DMS 273 treated with DMSO at 0.1 percent for 48 hours (cell line): Measurements from ENCODE around the gene RTN4IP1.
"Not testable (repeated sequence)": the region's sequence is repeated elsewhere in the genome, so short reads cannot be mapped to it uniquely, and the experiment has no call there.

Experiments
- DNase-seq: peaks from one replicate; lab custom pipeline; 2025; lab: John Stamatoyannopoulos, UW

The RTN4IP1 gene

DNA sequence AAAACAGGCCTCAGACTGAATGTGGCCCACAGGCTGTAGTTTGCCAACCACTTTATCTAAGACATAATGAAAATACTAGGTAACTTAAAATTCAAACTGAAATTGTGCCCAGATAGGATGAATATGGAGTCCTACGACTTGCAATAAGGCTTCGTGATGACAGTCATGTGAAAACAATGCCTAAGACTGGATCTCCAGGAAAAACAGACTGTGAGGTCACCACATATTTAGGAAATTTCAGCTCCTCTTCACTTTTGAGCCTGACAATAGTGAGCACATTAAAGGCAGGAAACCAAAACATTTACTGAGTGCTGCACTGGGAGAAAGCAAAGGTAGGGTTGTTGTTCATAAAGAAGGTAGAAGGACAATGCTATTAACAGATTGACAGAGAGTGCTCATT is 50.0 kb downstream of the RTN4IP1 start:
- no peak for DNase-seq

DNA sequence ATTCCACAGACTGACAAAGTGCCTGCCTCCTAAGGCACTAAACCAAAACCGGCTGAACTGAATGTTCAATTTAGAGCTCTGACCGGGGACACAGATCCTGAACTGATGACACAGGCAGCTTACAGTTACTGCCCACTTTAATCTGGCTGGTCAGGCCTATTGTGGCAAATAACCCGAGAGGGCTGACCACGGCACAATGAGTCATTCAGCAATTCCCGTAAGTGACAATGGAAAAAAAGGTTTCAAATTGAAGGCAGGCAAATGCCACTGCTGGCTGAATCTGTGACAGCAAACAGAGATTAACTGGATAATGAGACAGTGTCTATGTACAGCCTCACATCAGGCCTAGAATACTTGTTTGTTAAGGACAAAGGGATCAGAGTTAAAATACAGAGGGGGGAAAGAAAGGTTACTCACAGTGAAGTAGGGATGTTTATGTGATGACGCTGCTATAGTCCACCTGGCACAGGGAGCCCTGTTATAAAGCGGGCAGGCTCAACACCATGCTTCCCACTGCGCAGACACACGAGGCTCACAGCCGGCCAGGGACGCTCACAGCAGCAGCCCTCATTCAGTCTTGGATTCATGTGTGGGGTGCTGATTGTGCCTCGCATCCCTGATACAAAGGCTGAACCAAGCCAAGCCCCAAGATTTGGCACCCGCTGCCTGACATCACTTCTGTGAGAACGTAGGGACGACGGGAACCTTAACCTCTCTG is 54.4 kb downstream of the RTN4IP1 start:
- DNase-seq: no peak

DNA sequence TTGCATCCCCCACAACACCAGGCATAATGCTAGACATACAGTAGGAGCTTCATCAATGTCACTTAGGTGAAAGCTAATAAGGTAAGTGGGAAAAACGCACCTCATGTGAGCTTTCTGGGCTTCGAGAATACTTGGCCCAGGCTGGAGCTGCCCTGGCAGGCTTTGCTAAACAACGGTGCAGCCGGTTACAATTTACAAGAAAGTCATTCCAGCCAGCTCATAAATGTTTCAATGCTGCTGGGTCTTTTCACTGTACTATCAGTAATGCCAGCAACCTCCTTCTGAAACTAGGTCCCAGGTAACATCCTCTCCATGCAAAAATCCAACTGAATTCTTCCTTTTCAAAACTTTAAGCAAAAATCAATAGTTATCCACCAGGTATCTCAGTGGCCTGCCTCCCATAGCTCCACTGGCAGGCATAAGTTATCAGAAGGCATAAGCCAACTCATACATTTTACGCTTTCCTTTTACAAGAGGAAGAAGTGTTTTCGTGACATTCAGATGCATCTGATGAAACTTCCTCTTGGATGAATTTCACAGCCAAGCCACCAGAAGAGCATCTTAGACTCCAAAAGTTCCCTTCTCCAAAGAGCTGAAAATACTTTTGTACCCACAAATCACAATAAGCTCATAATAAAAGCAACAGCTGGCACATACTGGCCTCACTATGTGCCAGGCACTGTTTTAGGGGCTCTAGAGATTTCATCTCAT is 56.3 kb downstream of the RTN4IP1 start:
- no peak for DNase-seq

DNA sequence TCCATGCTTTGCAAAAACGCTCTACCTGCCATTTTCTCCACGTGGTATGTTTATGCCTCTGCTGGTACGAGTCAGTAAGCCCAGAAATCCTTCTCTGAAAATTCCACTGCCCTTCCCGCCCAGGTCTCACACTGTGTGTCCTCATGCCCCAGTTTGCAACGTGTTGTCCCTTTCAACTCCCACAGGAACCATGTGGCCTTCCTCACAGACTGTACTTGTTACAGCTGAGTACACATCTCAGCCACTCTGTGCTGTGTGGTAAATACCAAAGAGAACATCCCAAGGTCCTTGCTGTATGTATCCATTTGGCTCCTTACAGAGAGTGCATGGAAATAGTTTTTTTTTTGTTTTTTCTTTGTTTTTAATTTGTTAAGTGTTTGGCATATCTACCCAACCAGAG is 56.9 kb downstream of the RTN4IP1 start:
- no peak for DNase-seq

DNA sequence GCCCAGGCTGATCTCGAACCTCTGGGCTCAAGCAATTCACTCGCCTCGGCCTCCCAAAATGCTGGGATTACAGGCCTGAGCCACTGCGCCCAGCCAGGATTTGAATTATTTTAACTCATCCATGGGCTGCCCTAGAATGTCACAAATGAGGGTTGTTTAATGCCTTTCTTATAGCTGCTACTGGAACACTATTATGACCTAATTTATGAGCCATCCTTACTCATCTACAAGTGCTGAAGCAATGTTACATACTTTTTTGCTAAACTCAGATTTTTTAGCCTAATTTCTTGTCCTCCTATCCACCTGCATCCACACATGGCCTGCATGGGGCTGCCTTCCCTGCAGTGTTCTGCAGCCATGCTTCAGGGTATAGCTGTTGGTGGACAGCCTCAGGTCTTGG is 59.9 kb downstream of the RTN4IP1 start:
- DNase-seq: no peak

DNA sequence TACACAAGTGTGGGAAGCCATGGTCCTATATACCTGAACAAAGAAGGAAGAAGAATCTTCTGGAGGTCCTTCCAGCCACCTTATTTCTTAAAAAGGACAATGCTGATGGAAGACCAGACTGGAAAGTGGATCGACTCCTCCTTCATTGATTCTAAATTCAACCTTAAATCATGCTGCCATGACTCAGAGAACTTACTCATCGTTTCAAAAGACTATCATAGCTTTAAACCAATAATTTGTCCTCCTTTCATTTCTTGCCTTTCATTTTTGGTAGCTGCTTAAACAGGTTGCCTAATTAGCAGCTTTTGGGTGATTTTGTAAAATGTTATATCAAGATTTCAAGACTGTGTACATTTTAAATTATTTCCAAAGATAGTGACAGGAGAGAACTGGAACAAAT is 60.8 kb downstream of the RTN4IP1 start:
- DNase-seq: no peak

DNA sequence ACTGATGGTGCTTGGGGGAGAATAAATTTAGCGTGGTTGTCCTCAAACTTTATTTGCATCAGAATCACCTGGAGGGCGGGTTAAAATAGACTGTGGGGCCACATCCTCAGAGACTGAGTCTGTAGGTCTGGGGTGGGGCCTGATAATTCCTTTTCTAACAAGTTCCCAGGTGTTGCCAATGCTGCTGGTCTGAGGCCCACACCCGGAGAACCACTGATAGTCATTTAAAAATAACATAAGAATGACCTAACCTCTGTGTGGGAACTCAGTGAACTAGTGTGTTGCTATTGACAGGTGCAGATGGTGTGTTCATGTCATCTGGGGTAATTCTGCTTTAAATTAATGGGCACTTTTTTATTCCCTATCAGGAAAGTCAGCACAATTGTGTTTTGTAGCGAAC is 64.8 kb downstream of the RTN4IP1 start:
- no peak for DNase-seq

DNA sequence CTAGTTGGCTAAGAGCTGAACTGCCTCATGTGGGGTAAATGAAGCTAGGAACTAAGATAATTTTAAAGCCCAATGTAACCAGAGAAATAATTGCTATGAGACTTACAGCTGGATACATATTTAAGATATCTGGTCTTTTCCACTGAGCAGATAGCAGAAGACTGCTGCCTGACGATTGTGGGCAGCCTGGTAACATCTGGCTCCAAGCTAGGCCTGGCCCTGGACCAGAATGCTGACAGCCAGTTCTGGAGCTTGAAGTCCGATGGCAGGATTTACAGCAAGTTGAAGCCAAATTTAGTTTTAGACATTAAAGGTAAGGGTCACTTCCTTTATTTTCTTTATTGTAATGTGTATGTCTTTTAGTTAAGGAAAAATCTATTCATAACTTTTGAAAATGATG is 65.7 kb downstream of the RTN4IP1 start:
- no peak for DNase-seq

DNA sequence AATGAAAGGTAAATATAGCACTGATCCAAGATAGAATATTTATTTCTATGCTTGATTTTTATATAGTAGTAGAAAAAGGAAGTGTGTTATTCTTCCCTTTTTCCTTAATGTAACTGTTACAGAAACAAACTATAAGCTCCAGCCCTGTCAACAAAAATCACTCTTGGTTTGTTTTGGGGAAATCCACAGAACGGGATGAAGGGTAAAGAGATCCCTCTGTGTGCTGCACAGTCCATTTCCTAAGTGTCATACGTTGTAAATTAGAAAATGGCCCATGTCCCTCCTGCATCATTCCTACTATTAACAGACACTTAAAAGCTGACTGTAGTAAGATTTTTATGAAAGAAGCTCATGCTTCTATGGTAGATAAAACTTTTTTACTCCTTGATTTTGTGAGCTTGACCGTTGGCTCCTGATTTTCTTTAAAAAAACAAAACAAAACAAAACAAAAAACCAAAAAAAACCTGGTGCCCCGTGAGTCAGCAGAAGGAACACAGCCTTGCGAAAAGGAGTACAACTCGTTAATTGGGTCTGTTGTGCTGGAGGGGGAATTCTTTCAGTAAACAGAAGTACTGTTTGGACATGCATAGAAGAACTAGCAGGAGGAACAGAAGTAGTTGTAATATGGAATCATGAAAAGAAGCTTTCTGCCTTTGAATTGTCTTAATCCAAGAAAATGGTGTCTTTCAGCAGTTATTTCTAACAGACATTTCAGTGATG is 67.5 kb downstream of the RTN4IP1 start:
- no peak for DNase-seq

DNA sequence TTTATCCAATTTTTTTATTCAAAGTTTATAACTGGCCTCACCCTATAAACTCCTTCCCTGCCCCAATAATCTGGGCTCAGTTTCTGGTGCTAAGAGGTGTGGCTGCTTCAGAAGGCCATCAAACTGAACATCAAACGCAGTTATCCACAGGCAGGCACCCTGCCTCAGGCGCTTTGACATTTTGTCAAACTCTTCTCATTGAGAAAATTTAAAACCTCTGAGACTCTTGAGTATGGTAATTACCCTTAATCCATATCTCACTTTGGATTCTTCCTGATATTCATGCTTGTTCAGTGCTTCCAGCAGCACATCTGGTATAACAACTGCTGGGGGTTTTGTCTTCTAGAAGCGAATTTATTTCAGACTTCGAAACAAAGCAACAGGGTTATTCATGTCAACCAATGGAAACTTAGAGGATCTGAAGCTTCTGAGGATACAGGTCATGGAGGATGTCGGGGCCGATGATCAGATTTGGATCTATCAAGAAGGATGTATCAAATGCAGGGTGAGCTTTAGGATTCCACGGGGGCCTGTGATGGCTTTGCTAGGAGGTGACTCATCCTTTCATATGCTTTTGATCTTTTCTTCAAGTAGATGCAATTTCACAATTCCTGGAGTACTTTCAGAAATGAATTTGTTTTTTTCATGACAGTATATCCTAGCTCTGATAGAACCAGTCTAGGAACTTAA is 68.2 kb downstream of the RTN4IP1 start:
- DNase-seq: no peak

DNA sequence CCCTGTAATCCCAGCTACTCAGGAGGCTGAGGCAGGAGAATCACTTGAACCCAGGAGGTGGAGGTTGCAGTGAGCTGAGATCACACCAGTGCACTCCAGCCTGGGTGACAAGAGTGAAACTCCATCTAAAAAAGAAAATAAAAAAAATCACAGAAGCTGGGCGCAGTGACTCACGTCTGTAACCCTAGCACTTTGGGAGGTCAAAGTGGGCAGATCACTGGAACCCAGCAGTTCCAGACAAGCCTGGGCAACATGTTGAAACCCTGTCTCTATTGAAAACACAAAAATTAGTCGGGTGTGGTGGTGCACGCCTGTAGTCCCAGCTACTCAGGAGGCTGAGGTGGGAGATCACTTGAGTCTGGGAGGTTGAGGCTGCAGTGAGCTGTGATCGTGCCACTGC is 69.6 kb downstream of the RTN4IP1 start:
- DNase-seq: not testable (repeated sequence)

DNA sequence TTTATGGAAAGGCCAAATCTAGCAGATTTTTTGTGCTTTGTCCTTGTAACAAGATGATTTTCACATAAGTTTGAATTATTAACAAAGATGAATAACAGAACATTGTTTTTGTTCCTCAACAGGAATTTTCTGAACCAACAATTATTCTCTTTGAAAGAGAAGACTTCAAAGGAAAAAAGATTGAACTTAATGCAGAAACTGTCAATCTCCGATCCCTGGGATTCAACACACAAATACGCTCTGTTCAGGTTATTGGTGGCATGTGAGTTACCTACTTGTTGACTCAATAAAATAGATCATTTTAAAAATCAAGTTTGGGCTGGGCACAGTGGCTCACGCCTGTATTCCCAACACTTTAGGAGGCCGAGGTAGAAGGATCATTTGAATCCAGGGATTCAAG is 70.9 kb downstream of the RTN4IP1 start:
- DNase-seq: no peak

DNA sequence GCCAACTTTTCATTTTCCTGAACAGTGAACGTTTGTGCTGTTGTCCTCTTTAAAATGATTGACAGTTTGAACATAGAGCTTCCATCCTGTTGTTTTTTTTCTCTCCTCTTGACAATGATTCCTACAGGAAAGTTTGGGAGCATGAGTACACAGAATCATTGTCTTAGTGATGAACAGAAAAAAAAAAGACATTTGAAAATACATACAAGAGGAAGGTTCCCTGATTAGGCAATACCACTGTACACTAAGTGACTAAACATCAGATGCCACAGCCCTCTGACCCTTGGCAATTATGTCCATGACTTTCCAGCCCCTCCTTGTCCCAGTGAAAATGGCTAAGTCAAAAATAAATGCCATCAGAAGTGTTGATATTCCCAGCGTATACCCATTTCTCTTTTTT is 71.5 kb downstream of the RTN4IP1 start:
- DNase-seq: no peak

DNA sequence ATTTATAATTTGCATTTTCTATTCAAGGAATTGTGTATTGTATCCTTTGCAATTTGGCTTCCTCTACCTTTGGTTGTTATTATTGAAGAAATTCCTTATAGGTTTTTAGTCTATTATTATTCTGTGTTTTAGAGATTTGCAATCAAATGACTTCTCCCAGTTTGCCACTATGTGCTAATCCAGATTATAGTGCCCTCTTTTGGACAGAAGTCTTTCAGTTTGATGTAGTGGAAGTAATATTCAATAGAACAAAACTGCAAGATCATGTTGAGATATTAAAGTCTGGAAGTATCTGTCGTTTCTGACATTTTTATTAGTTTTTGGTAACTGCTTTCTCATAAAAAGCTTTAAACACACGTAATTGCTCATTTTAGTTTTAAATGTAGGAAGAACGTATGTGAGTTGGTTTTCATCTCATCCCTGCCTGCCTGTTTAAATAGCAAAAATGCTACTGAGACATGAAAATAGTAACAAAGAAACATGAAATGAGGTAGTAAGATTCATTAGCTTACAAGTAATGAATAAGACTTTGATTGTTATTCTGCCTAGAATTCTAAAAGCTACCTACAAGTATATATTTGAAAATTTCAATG is 72.8 kb downstream of the RTN4IP1 start:
- no peak for DNase-seq

DNA sequence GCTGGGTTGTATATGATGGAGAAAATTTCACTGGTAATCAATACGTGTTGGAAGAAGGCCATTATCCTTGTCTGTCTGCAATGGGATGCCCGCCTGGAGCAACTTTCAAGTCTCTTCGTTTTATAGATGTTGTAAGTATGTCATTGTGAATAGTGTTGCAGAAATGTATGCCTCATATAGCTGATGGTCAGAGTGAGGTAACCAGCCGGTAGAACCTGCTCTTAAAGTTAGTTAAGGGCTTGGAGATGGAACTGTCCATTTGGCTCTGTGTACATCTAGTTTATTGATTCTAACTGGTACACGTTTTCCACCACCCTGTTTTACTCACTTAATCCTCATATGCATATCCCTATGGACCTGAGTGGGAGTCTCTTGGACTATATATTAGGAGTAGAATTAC is 73.5 kb downstream of the RTN4IP1 start:
- no peak for DNase-seq

DNA sequence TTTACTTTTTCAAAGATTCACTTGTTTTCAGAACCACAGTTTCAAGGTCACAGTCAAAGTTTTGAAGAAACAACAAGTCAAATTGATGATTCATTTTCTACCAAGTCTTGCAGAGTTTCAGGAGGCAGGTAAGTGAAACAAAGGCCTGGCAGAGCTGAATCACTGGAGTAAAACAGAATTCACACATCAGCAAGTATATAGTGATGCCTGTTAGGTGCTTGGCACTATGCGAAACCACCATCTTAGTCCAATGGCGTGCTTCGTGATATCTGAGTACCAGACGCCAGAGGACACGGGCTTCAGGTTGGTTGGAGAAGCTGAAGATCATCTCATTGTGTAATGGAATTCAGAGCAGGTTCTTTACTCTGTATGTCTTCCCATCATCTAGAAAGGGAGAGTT is 75.9 kb downstream of the RTN4IP1 start:
- no peak for DNase-seq

DNA sequence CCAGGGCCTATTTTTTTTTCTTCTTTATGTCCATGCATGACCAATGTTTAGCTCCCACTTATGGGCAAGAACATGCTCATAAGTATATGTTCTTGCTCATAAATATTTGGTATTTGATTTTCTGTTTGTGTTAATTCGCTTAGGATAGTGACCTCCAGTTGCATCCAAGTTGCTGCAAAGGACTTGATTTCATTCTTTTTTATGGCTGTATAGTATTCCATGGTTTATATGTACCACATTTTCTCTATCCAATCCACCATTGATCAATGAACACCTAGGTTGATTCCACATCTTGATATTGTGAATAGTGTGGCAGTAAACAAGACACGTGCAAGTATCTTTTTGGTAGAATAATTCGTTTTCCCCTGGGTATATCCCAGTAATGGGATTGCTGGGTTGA is 78.1 kb downstream of the RTN4IP1 start:
- DNase-seq: no peak

DNA sequence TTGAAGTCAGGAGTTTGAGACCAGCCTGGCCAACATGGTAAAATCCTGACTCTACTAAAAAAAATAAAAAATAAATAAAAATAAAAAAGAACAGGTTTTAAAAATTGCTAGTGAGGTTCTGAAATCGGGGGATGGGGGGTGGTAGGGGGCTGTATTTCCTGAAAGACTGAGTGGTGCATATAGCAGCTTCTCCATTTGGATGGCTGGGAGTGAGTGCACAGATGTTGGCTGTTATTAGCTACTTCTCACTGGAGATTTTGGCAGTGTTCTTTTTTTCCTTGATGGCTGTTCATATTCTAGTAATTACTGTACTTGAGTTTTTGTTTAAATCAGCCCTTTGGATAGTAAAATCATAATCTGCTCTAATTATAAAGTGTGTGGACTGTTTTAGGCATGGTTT is 79.8 kb downstream of the RTN4IP1 start:
- no peak for DNase-seq

DNA sequence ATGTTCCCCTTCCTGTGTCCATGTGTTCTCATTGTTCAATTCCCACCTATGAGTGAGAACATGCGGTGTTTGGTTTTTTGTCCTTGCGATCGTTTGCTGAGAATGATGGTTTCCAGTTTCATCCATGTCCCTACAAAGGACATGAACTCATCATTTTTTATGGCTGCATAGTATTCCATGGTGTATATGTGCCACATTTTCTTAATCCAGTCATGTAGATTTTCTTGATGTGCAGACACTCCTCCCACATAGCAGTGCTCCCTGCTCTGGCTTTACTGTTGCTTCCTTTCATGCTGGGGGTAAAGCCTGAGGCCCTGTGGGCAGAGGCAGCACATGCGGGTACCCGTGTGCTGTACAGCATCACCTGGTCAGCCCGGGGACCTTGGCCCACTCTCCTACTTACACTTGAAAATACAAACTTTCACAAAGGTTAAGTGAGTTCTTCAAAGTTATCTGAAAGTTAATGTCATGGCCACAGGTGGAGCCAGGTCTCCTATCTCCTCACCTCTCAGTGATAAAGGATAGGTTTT is 80.3 kb downstream of the RTN4IP1 start:
- DNase-seq: not testable (repeated sequence)

DNA sequence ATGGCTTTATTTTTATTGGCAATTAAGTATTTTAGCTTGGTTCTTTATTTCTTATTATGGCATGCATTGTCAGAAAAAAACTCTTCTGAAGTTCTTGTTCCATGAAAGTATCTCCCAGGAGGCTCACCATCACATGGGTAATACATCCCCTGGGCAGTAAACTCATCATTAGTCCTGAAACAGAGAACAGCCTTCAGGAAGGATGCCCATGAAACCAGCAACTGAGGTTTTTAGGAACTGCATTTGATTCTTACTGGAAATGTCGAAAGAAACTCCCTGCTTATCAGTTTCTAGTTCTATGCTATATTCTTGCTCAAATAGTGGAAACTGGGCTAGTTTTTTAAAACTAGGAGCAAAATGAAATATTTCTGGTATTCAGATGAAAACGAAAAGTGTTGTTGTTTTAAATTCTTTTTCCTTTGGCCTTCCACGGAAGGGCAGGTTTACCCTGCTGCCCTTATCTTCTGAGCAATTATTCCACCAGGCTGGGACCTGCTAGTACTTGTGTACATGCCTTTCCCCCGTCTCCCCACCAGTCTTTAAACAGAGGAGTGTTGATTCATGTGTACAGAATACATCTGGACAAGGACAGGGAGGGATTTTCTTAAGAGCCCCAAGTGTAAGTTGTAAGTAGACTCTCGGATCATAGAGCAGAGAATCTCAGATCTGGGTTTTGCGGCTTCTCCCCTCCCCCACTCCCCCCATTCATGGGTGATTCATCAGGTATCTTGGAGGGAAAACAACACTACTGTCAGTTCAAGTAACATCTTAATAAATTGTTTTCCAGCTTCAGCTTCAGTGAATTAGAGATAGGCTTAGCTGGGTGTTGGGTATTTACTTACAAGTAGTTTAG is 81.5 kb downstream of the RTN4IP1 start:
- no peak for DNase-seq
